GM12875 (cell line): ENCODE measurements around the gene PDK2.

Experiments used
- H3K4me3 ChIP-seq: one replicate; pipeline ENCODE4 v1.5.1; 2011; ENCODE audit warnings: low read depth, low read length, control low read depth
- CTCF ChIP-seq: IDR thresholded peaks from 2 replicates; pipeline ENCODE4 v1.5.1; 2011; ENCODE audit warnings: low read depth, mild to moderate bottlenecking, control low read depth, inconsistent platforms, low read length, moderate library complexity, borderline replicate concordance; ENCODE audit not compliant: insufficient read depth

Gene PDK2

GRCh38 chr17:50111673-50112655, 16.8 kb downstream of the PDK2 start:
- no peak overlapping the region for H3K4me3 ChIP-seq
- TF ChIP-seq CTCF = no peak

GRCh38 chr17:50112694-50113093, 17.5 kb downstream of the PDK2 start:
- TF ChIP-seq CTCF = no peak
- no peak overlapping the region for H3K4me3 ChIP-seq

- no peak for TF ChIP-seq CTCF
- no peak overlapping the region for H3K4me3 ChIP-seq
Observed at GRCh38 chr17:50113624-50114320, 18.6 kb downstream of the PDK2 start.

GRCh38 chr17:50114401-50114800, 19.2 kb downstream of the PDK2 start:
- no peak for TF ChIP-seq CTCF

GRCh38 chr17:50114849-50115357, 19.8 kb downstream of the PDK2 start:
- H3K4me3 ChIP-seq = no peak overlapping the region
- TF ChIP-seq CTCF = peak; percentile 71

More at GRCh38 chr17:50114401-50114800, 19.2 kb downstream of the PDK2 start:
- H3K4me3 ChIP-seq = no peak overlapping the region

GRCh38 chr17:50115756-50116155, 20.6 kb downstream of the PDK2 start:
- H3K4me3 ChIP-seq = no peak overlapping the region
- no peak for TF ChIP-seq CTCF
